ENCODE measurements around the gene AHNAK. TPM values are rescaled to one million over a fixed set of nuclear protein-coding genes. Genes with fewer than 3 reads are reported as not detected.

The AHNAK gene
- total RNA-seq, 1 experiment from 2014 or later = 345 TPM

- Histone ChIP-seq H3K9me3 (replicated peaks) (no peaks in the 10 kb centered on the region), H3K4me1 (replicated peaks) (peaks cover 19% of the 10 kb centered on the region), H3K36me3 (no peaks in the 10 kb centered on the region), H3K27ac (no peak overlapping the region), H3K4me3 (no peak overlapping the region), H3K27me3 (replicated peaks) (no peaks in the 10 kb centered on the region)
- DNase-seq (ENCODE audit: low read depth in 1 of 2, low spot score in 2 of 2) = peak; percentile 69 to 78
These were observed 74.3 kb downstream of the AHNAK start for GRCh38 chr11:62472063-62472884.

- no peak overlapping the region for H3K27ac ChIP-seq
These were observed 75.0 kb downstream of the AHNAK start for GRCh38 chr11:62471603-62472002.

GRCh38 chr11:62468577-62468976, 78.0 kb downstream of the AHNAK start:
- Histone ChIP-seq H3K4me3 (no peak overlapping the region), H3K27me3 (replicated peaks) (no peaks in the 10 kb centered on the region), H3K27ac (no peak overlapping the region), H3K36me3 (no peaks in the 10 kb centered on the region), H3K9me3 (replicated peaks) (no peaks in the 10 kb centered on the region), H3K4me1 (replicated peaks) (peaks cover 33% of the 10 kb centered on the region)
- DNase-seq (ENCODE audit: low read depth in 1 of 2, low spot score in 2 of 2) = no peak

More at GRCh38 chr11:62471603-62472002, 75.0 kb downstream of the AHNAK start:
- Histone ChIP-seq H3K4me3 (no peak overlapping the region), H3K36me3 (no peaks in the 10 kb centered on the region), H3K27me3 (replicated peaks) (no peaks in the 10 kb centered on the region), H3K9me3 (replicated peaks) (no peaks in the 10 kb centered on the region), H3K4me1 (replicated peaks) (peaks cover 26% of the 10 kb centered on the region)
- DNase-seq (ENCODE audit: low read depth in 1 of 2, low spot score in 2 of 2) = no peak

GRCh38 chr11:62466444-62466843, 80.2 kb downstream of the AHNAK start:
- Histone ChIP-seq H3K4me3 (no peak overlapping the region), H3K4me1 (replicated peaks) (peaks cover 40% of the 10 kb centered on the region), H3K27ac (0 out of 2 replicates have a peak overlapping the region, but pooled peaks have one; percentile 8), H3K9me3 (replicated peaks) (no peaks in the 10 kb centered on the region), H3K27me3 (replicated peaks) (no peaks in the 10 kb centered on the region), H3K36me3 (no peaks in the 10 kb centered on the region)
- DNase-seq (ENCODE audit: low read depth in 1 of 2, low spot score in 2 of 2) = no peak

- H3K4me1 ChIP-seq (replicated peaks) = peaks cover 48% of the 10 kb centered on the region
- H3K4me3 ChIP-seq = no peak overlapping the region
- no peak overlapping the region for H3K27ac ChIP-seq
- H3K27me3 ChIP-seq (replicated peaks) = no peaks in the 10 kb centered on the region
- H3K9me3 ChIP-seq (replicated peaks) = no peaks in the 10 kb centered on the region
- H3K36me3 ChIP-seq = no peaks in the 10 kb centered on the region
- DNase-seq (ENCODE audit: low read depth in 1 of 2, low spot score in 2 of 2) = no peak
These were observed 82.0 kb downstream of the AHNAK start for GRCh38 chr11:62464655-62465054.

GRCh38 chr11:62463121-62463542, 83.5 kb downstream of the AHNAK start:
- Histone ChIP-seq H3K9me3 (replicated peaks) (no peaks in the 10 kb centered on the region), H3K36me3 (no peaks in the 10 kb centered on the region), H3K4me3 (no peak overlapping the region), H3K27ac (no peak overlapping the region), H3K27me3 (replicated peaks) (no peaks in the 10 kb centered on the region), H3K4me1 (replicated peaks) (peaks cover 48% of the 10 kb centered on the region)
- no peak for DNase-seq (ENCODE audit: low read depth in 1 of 2, low spot score in 2 of 2)

- Histone ChIP-seq H3K27me3 (replicated peaks) (no peaks in the 10 kb centered on the region), H3K9me3 (replicated peaks) (no peaks in the 10 kb centered on the region), H3K4me3 (no peak overlapping the region), H3K27ac (peak overlapping the region; percentile 70), H3K36me3 (no peaks in the 10 kb centered on the region), H3K4me1 (replicated peaks) (peaks cover 45% of the 10 kb centered on the region)
- no peak for DNase-seq (ENCODE audit: low read depth in 1 of 2, low spot score in 2 of 2)
These were observed 84.1 kb downstream of the AHNAK start for GRCh38 chr11:62462508-62462892.

GRCh38 chr11:62461740-62462507, 84.7 kb downstream of the AHNAK start:
- Histone ChIP-seq H3K36me3 (no peaks in the 10 kb centered on the region), H3K9me3 (replicated peaks) (no peaks in the 10 kb centered on the region), H3K4me1 (replicated peaks) (peaks cover 39% of the 10 kb centered on the region), H3K27ac (peak overlapping the region; percentile 70), H3K4me3 (no peak overlapping the region), H3K27me3 (replicated peaks) (no peaks in the 10 kb centered on the region)
- peak in 1 of 2 experiments; percentile 75 for DNase-seq (ENCODE audit: low read depth in 1 of 2, low spot score in 2 of 2)

- DNase-seq (ENCODE audit: low read depth in 1 of 2, low spot score in 2 of 2) = no peak
- Histone ChIP-seq H3K4me3 (no peak overlapping the region), H3K27ac (no peak overlapping the region)
These were observed 87.5 kb downstream of the AHNAK start for GRCh38 chr11:62459080-62459479.

GRCh38 chr11:62458212-62459002, 88.2 kb downstream of the AHNAK start:
- Histone ChIP-seq H3K4me3 (no peak overlapping the region), H3K36me3 (no peaks in the 10 kb centered on the region), H3K4me1 (replicated peaks) (peaks cover 28% of the 10 kb centered on the region), H3K9me3 (replicated peaks) (no peaks in the 10 kb centered on the region), H3K27me3 (replicated peaks) (no peaks in the 10 kb centered on the region), H3K27ac (no peak overlapping the region)
- no peak for DNase-seq (ENCODE audit: low read depth in 1 of 2, low spot score in 2 of 2)

More at GRCh38 chr11:62459080-62459479, 87.5 kb downstream of the AHNAK start:
- no peaks in the 10 kb centered on the region for H3K27me3 ChIP-seq (replicated peaks)
- H3K4me1 ChIP-seq (replicated peaks) = peaks cover 29% of the 10 kb centered on the region
- no peaks in the 10 kb centered on the region for H3K36me3 ChIP-seq
- no peaks in the 10 kb centered on the region for H3K9me3 ChIP-seq (replicated peaks)

GRCh38 chr11:62457478-62457877, 89.1 kb downstream of the AHNAK start:
- Histone ChIP-seq H3K9me3 (replicated peaks) (no peaks in the 10 kb centered on the region), H3K4me1 (replicated peaks) (peaks cover 18% of the 10 kb centered on the region), H3K4me3 (no peak overlapping the region), H3K36me3 (no peaks in the 10 kb centered on the region), H3K27me3 (replicated peaks) (no peaks in the 10 kb centered on the region), H3K27ac (no peak overlapping the region)
- no peak for DNase-seq (ENCODE audit: low read depth in 1 of 2, low spot score in 2 of 2)

GRCh38 chr11:62456630-62457029, 90.0 kb downstream of the AHNAK start:
- Histone ChIP-seq H3K4me3 (no peak overlapping the region), H3K9me3 (replicated peaks) (no peaks in the 10 kb centered on the region), H3K4me1 (replicated peaks) (peaks cover 10% of the 10 kb centered on the region), H3K36me3 (no peaks in the 10 kb centered on the region), H3K27me3 (replicated peaks) (no peaks in the 10 kb centered on the region), H3K27ac (no peak overlapping the region)
- no peak for DNase-seq (ENCODE audit: low read depth in 1 of 2, low spot score in 2 of 2)

GRCh38 chr11:62452839-62453468, 93.7 kb downstream of the AHNAK start:
- Histone ChIP-seq H3K4me1 (replicated peaks) (peaks cover 3% of the 10 kb centered on the region), H3K36me3 (no peaks in the 10 kb centered on the region), H3K27me3 (replicated peaks) (no peaks in the 10 kb centered on the region), H3K9me3 (replicated peaks) (no peaks in the 10 kb centered on the region), H3K4me3 (no peak overlapping the region), H3K27ac (no peak overlapping the region)
- DNase-seq (ENCODE audit: low read depth in 1 of 2, low spot score in 2 of 2) = no peak
